ENCODE data around the gene BMPR1B.

BMPR1B gene

GRCh38 chr4:94912606-94913005 is 154.9 kb downstream of the BMPR1B start:
- no peak for DNase-seq (ENCODE audit: low read depth)

DNA sequence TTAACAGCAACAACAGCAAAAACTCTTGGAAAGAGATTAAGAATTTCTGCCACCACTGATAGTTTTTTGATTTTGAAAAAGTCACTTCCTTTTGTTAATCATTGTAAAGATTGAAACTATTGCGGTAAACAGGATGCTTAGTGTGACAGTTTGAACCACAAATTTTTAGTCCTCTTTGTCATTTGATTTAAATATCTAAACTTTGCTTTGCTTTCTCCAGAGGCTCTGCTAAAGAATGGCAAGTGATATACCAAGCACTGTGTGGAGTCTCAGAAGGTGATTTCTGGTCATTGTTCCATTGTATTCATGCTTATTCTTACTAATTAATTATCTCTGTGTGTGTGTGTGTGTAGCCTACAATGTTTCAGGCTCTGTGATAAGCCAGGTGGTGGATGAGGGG is 155.6 kb downstream of the BMPR1B start:
- DNase-seq (ENCODE audit: low read depth) = no peak

DNA sequence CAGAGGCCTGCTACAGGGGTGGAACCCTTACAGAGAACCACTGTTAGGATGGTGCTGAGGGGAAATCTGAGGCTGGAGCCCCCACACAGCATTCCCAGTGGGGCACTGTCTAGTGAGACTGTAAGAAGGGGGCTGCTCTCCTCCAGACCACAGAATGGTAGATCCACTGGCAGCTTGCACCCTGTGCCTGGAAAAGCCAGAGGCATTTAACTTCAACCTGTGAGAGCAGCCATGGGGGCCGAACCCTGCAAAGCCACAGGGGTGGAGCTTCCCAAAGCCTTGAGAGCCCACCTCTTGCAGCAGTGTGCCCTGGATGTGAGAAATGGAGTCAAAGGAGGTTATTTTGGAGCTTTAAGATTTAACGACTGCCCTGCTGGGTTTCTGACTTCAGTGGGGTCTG is 159.4 kb downstream of the BMPR1B start:
- DNase-seq (ENCODE audit: low read depth) = no peak

GRCh38 chr4:94918543-94918942 is 160.8 kb downstream of the BMPR1B start:
- DNase-seq (ENCODE audit: low read depth) = no peak

DNA sequence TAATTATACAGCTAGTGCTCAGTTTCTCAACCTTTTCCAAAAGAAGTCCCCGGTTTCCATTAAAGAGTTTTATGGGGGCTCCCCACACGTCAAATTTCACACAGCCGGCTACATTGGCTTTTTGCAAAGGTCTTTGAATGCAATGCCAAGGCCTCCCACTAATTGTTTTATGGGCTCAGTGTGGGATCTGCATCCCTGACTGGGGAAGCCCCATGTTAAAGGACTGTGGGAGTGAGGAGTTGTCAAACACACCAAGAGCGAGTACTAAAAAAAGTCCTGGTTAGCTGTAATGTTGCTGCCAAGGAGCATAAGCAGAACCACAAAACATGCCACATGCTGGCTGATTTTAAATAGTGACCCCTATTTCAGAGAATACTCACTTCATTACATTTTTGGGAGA is 162.6 kb downstream of the BMPR1B start:
- DNase-seq (ENCODE audit: low read depth) = no peak

DNA sequence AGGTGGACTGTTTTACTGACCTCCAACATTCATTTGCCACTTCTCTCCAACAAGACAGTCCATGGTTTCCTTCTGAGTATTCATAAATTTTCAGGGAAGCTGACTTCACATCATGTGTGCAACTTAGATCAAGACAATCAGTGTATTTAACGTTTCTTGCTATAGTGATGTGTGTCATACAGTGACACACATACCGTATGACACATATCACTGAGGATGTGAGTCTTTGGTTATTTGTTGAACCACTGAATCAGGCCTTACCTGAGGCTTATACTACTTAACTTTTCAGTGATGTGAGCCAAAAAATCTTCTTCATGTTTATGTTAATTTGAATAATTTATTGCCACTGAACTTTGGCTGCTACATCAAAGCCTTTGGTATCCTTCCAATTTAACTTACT is 166.8 kb downstream of the BMPR1B start:
- no peak for DNase-seq (ENCODE audit: low read depth)

GRCh38 chr4:94925764-94926347 is 168.1 kb downstream of the BMPR1B start:
- DNase-seq (ENCODE audit: low read depth) = no peak

DNA sequence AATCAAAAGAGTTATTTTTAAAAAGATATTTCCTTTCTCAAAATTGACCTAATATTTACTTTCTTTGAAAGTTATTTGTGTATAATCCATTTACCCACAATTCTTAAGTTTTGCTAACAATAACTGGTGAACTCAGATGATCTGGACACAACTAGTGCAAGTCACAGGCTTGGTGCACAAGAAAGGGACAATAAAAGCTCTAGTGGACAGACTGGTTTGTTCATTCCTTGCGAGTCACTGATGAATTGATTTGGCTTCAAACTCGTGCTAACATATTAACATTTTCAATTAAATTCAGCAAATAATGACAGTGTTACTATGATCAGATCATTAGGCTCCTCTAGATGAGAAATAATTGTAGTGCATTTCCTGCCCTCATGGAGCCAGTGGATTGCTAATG is 169.2 kb downstream of the BMPR1B start:
- DNase-seq (ENCODE audit: low read depth) = no peak

DNA sequence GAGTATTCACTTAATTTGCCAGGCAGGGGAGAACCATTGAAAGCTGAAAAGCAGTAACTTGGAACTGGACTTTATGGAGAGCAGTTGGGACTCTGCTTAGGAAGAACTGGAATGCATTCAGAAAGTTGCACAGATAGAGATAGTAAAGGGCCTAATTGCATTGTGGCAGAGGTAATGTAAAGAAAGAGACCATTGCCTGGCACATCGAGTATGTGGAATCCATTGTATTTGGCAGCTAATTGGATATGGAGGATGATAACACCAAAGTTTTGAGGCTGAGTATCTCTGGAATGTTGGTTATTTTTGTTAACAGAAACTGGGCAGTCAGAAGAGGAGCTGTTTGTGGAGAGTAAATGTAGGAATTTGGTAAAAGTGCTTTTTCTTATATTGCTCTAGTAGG is 169.9 kb downstream of the BMPR1B start:
- DNase-seq (ENCODE audit: low read depth) = no peak

DNA sequence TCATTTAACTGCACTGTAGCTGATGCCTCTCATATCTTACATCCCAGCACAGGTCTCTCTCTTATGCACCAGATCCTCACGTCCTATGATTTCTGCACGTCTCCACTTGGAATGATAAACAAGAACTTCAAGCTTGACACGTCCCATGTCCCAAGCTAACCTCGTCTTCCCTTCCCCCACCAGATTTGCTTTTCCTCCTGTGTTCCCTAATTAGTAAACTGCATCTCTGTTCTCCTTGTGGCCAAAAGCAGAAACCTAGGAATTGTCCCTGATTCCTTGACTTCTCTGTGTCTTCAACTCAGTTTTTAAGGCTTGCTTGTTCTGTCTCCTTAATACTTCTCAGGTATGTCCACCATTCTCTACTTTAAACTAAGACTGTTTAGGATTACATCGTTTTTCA is 171.9 kb downstream of the BMPR1B start:
- DNase-seq (ENCODE audit: low read depth) = no peak

- no peak for DNase-seq (ENCODE audit: low read depth)
Observed at GRCh38 chr4:94931626-94932025, 173.9 kb downstream of the BMPR1B start.

DNA sequence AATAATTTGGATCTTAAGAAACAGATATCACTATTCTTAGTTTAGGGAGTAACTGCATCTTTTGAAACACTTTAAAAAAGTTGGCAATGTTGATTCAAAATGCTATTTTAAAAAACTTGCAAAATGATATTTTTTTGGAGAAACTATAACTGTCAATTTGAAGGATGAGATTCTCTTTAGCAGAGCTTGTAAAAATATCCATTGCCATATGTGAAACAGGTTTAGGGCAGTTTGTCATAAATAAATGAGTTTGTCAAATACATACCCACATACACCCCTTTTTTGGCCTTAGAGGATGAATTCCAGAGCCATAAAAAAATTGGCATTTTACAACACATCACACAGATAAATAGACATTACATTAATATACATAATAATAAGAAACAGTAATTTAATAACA is 174.6 kb downstream of the BMPR1B start:
- no peak for DNase-seq (ENCODE audit: low read depth)

DNA sequence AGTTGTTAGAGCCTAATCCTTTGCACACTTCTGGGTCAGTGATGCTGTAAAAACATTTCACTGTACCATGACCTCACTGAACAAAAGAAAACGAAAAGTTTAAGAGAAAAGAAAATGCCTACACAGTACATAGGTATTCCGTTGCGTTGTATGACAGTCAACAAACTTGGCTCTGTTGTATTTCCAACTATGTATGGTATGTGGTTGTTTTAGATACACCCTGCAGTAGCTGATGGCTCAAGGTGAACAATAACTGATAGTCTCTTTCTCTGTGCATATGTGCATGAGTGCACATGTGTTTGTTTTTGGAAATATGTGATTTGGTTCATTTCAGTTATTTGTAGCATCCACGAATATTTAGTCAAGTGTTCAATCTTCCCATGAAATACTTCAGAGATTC is 176.0 kb downstream of the BMPR1B start:
- peak; percentile 1 for DNase-seq (ENCODE audit: low read depth)

DNA sequence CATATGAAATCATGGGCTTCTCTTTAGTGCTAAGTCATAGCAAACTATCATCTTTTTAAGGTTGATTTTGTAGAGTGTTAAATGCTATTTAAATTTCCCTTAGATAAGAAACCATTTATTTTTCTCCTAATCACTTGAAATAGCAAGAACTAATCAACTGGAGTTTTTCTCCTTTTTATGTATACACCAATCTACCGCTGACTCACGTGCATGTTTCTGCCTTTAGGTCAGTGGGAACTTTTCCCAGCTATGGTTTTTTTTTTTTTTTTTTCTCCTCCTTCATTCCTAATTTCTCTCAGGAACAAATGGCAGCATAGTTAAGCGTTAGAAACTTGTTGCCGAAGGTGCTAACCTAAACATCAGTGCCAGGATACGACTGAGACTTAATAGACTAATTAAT is 176.4 kb downstream of the BMPR1B start:
- peak; percentile 32 for DNase-seq (ENCODE audit: low read depth)

- DNase-seq (ENCODE audit: low read depth) = peak; percentile 8
Observed at GRCh38 chr4:94934864-94935263, 177.1 kb downstream of the BMPR1B start.

DNA sequence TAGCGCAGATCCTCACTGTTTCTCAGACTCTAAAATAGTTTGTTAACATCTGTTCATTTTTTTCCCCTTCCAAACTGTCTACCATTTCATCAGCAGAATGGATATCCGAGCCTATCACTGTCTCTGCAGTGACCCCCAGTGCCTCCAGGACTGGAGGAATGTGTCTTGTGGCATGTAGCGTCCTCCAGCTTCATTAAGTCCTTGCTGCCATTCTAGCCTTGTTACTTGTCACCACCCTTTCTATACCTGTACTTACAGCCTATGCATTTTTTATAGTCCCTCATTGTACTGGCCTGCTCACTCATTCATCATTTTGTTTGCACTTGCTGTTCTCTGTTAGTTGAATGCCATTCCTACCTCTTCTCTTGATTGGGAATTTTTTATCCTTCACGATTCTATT is 179.1 kb downstream of the BMPR1B start:
- no peak for DNase-seq (ENCODE audit: low read depth)

DNA sequence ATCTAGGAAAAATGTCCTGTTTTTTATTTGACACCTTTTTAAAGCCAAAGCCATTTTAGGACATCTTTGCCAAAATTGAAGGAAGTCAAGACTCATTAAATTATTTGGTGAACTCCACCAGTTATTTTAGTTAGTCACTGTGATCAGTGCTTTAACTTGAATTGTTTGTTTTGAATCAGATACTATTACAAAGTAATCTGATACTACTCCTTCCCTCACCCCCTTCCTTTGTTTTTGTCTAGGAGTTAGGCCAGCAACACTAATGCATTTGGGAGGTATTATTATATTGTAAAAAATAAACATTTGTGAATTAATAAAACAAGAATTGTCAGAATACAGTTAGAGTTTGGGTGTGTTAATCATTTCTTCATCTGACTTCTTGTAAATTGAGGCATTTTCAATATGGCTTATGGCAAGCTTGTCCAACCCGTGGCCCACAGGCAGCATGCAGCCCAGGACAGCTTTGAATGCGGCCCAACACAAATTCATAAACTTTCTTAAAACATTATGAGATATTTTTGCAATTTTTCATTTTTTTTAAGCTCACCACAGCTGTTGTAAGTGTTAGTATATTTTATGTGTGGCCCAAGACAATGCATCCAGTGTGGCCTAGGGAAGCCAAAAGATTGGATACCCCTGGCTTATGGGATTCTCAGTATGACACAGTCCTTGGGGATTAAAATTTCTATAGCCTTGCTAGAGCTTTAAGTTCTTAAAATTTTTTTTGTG is 182.2 kb downstream of the BMPR1B start:
- DNase-seq (ENCODE audit: low read depth) = no peak

- no peak for DNase-seq (ENCODE audit: low read depth)
Observed at GRCh38 chr4:94940520-94940908, 182.8 kb downstream of the BMPR1B start.

DNA sequence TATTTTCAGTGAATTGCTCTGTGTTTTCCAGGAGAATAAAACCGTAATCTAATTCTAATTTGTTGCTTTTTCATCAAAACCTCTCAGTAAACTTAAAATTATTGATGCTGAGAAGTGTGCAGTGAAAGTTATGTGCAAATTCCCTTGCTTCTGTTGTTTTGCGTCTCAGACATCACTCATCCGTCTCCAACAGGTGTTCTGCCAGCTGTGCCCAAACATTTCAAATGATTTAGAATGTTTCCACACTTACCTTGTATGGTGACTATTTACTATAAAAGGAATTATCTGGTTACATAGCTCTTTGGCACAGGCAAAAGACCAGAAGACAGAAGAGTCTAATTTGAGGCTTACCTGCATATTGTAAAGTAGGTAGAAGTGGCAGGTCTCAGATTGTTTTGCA is 184.0 kb downstream of the BMPR1B start:
- DNase-seq (ENCODE audit: low read depth) = no peak

- DNase-seq (ENCODE audit: low read depth) = no peak
Observed at GRCh38 chr4:94944726-94945125, 187.0 kb downstream of the BMPR1B start.

DNA sequence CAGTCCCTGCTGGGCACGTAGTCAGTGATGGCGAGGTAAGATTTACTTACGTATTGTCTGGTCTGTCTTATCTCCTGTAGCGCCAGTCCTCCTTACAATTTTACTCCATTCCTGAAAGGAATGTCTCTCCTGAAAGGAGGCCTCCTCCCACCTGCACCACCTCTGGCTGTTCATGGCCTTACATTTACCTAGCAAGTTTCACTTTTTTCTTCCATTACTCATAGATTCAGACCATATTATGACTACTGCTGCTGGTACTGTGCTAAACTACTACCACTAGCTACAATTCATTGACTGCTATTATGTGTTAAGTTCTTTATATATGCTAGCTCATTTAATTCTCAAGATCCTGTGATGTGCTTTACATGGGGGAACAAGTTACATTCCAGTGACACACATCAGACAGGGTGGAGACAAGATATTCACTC is 189.9 kb downstream of the BMPR1B start:
- DNase-seq (ENCODE audit: low read depth) = no peak

DNA sequence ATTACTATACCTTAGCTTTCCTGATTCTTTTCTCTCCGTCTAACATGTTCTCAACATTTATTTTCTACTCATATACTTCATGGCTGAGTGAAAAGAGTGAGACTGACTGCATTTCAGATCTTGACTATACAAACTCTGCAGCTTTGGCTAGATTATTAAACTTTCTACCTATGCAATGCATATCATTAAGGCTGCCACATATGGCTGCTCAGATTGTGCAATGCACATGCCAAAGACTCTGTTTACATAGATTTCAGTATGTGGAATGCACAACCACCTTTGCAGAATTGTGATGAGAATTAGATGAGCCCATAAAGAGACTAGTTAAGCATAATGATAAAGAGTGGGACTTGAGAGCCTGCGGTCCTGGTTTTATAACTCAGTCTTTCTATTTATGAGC is 196.5 kb downstream of the BMPR1B start:
- DNase-seq (ENCODE audit: low read depth) = no peak

DNA sequence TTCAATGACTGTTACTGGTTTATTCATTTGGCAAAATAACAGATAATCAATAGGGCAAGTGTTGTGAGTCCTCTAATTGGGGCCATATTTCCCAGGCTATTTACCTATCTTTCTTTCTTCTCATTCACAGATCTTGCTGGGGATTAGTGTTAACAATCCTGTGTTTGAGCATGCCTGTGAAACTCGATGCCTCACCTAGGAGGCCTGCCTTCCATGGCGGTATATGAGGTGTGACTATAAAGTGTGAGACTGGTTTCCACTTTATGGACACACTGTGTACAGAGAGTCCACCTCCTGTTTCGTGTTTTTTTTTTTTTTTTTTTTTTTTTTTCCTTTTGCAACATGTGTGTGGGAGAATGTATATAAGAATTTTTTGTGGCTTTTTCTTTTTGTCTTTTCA is 199.3 kb downstream of the BMPR1B start:
- no peak for DNase-seq (ENCODE audit: low read depth)

GRCh38 chr4:94959307-94959706 is 201.6 kb downstream of the BMPR1B start:
- DNase-seq (ENCODE audit: low read depth) = no peak

Data from HS-5 (cell line).